ENCODE data around the gene DHFR2. TPM values are rescaled to one million over a fixed set of nuclear protein-coding genes. Genes with fewer than 3 reads are reported as not detected.

Gene DHFR2
- total RNA-seq, 2 donors from 2014 or later = 3.2 to 3.6 TPM

- Histone ChIP-seq H3K36me3 (peaks cover 35% of the 10 kb centered on the region), H3K27ac (no peak overlapping the region), H3K9me3 (no peaks in the 10 kb centered on the region), H3K27me3 (no peaks in the 10 kb centered on the region), H3K4me1 (no peaks in the 10 kb centered on the region), H3K4me3 (no peak overlapping the region)
- DNase-seq (ENCODE audit: low spot score) = no peak
- TF ChIP-seq, protein P1, sequence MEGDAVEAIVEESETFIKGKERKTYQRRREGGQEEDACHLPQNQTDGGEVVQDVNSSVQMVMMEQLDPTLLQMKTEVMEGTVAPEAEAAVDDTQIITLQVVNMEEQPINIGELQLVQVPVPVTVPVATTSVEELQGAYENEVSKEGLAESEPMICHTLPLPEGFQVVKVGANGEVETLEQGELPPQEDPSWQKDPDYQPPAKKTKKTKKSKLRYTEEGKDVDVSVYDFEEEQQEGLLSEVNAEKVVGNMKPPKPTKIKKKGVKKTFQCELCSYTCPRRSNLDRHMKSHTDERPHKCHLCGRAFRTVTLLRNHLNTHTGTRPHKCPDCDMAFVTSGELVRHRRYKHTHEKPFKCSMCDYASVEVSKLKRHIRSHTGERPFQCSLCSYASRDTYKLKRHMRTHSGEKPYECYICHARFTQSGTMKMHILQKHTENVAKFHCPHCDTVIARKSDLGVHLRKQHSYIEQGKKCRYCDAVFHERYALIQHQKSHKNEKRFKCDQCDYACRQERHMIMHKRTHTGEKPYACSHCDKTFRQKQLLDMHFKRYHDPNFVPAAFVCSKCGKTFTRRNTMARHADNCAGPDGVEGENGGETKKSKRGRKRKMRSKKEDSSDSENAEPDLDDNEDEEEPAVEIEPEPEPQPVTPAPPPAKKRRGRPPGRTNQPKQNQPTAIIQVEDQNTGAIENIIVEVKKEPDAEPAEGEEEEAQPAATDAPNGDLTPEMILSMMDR (IDR thresholded peaks at IDR 0.05) = no peak
Measured at GRCh38 chr3:94098452-94098851, 35.7 kb upstream of the DHFR2 start.

- H3K4me3 ChIP-seq = no peak overlapping the region
- TF ChIP-seq, protein P1 (IDR thresholded peaks at IDR 0.05) = no peak
- no peak for DNase-seq (ENCODE audit: low spot score)
- peaks cover 40% of the 10 kb centered on the region for H3K36me3 ChIP-seq
- H3K4me1 ChIP-seq = no peaks in the 10 kb centered on the region
- no peaks in the 10 kb centered on the region for H3K9me3 ChIP-seq
- no peak overlapping the region for H3K27ac ChIP-seq
- no peaks in the 10 kb centered on the region for H3K27me3 ChIP-seq
Measured at GRCh38 chr3:94095111-94095510, 32.4 kb upstream of the DHFR2 start.

DNA sequence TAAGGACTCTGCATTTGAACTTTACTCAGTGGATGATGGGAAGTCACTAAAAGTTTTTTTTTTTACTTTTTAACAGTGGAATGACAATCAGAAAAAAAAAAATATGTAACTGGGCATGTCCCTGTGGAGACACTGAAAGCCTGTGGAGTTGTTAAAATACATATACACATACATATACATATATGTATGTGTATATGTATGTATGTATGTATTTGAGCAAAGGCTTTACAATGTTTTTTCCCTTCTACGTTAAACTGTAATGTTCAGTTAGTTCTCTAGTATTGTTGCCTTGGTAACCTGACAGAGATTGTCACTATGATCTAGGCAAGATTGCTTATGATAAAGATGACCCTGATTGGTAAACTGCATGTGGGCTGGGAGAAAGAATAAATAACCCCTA, 30.4 kb upstream of the DHFR2 start:
- no peak overlapping the region for H3K27ac ChIP-seq
- H3K36me3 ChIP-seq = peaks cover 40% of the 10 kb centered on the region
- TF ChIP-seq, protein P1 (IDR thresholded peaks at IDR 0.05) = no peak
- DNase-seq (ENCODE audit: low spot score) = no peak
- H3K9me3 ChIP-seq = no peaks in the 10 kb centered on the region
- H3K4me1 ChIP-seq = no peaks in the 10 kb centered on the region
- H3K4me3 ChIP-seq = no peak overlapping the region
- no peaks in the 10 kb centered on the region for H3K27me3 ChIP-seq

DNA sequence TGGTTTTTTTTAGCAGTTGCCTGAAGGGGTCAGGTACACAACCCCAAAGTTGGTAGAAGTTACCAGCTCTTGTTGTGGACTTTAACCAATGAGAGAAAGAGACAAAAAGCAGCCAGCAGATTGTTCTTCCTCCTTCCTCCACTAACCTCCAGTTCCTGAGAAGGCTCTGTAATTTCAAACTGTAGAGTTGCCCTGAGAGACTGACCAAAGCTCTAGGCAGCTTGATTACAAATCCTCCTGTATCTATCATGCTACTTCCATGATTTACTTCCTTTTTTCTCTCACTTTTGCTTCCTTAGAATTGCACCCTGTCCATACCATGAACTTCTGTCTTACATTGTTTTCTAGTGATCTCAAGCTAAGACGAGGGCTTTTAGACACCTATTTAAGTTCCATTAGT, 29.4 kb upstream of the DHFR2 start:
- no peak for DNase-seq (ENCODE audit: low spot score)
- TF ChIP-seq, protein P1 (IDR thresholded peaks at IDR 0.05) = no peak
- Histone ChIP-seq H3K4me1 (no peaks in the 10 kb centered on the region), H3K4me3 (no peak overlapping the region), H3K9me3 (no peaks in the 10 kb centered on the region), H3K27ac (no peak overlapping the region), H3K36me3 (peaks cover 37% of the 10 kb centered on the region), H3K27me3 (no peaks in the 10 kb centered on the region)

DNA sequence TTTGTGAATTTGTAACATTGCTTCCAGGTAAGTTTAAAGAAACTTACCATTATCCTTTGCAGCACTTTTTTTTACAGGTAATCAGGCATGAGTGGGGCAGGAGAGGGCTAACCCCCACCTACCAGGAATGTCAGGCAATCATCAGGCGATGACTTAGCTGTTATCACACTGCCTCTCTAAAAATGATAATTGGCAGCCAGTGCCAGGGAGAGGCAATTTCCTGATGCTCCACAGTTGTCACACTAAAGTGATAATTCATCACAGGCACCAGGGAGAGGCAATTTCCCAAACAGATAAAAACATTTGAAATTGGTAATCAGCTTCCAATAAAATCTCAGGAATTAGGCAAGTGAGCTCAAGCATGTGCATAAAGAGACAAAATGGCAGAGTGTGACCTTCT, 26.4 kb upstream of the DHFR2 start:
- H3K9me3 ChIP-seq = no peaks in the 10 kb centered on the region
- no peak overlapping the region for H3K4me3 ChIP-seq
- no peaks in the 10 kb centered on the region for H3K27me3 ChIP-seq
- no peaks in the 10 kb centered on the region for H3K4me1 ChIP-seq
- TF ChIP-seq, protein P1 (IDR thresholded peaks at IDR 0.05) = no peak
- DNase-seq (ENCODE audit: low spot score) = no peak
- no peak overlapping the region for H3K27ac ChIP-seq
- H3K36me3 ChIP-seq = peaks cover 18% of the 10 kb centered on the region

DNA sequence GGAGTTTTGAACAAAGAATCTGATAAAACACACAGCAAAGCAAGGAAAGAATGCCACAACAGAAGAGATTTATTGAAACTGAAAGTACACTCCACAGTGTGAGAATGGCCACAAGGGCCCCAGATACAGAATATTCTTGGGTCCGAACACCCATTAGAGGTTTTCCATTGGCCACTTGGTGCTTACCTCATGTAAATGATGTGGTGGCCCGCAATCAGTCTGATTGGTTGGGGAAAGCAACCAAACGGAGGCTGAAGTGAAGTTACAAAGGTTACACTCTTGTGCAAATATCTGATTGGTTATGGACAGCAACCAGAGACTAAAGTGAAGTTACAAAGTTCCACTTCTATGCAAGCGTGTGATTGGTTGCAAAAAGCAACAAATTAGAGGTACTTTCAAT, 20.5 kb upstream of the DHFR2 start:
- no peaks in the 10 kb centered on the region for H3K27me3 ChIP-seq
- no peak overlapping the region for H3K4me3 ChIP-seq
- no peak overlapping the region for H3K27ac ChIP-seq
- H3K4me1 ChIP-seq = no peaks in the 10 kb centered on the region
- TF ChIP-seq, protein P1 (IDR thresholded peaks at IDR 0.05) = no peak
- H3K36me3 ChIP-seq = peaks cover 5% of the 10 kb centered on the region
- no peak for DNase-seq (ENCODE audit: low spot score)
- H3K9me3 ChIP-seq = no peaks in the 10 kb centered on the region
